ENCODE results near the gene BTAF1.

BTAF1 gene

DNA sequence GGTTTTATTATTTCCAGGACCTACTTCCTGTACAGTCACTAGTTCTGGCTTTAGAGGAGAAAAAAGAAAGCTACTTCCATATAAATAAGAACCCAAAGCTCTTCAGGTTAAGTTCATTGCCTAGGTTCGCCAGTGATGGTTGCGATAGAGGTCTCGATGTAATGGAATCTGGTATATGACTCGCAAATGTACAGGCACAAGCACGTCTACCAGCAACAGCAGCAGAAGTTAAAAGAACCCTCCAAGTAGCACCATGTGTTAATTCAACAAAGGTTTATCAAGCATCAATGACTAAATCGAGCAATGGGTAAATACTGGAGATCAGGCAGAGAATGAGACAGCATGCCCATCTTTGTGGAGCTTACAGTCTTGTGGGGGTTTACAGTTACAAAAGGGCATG, 155.4 kb downstream of the BTAF1 start:
- POLR2A ChIA-PET = no interaction called here
- no peaks in the 10 kb centered on the region for H3K27me3 ChIP-seq (replicated peaks in 2 of 5; ENCODE audit: control insufficient read depth in 4 of 5, insufficient read depth in 5 of 5, low read length in 4 of 5)
- H3K4me1 ChIP-seq (ENCODE audit: control extremely low read depth in 1 of 4, control insufficient read depth in 4 of 4, insufficient read depth in 4 of 4, low read length in 3 of 4) = no peaks in the 10 kb centered on the region
- no peak overlapping the region for H3K4me3 ChIP-seq (ENCODE audit: control insufficient read depth in 1 of 7, extremely low read depth in 1 of 7, insufficient read depth in 4 of 7, low read depth in 2 of 7, low read length in 6 of 7)
- CTCF ChIA-PET = interaction anchor here (1.0 to 1.3 kb wide), 2 partner anchors 9 to 23 kb away, joined by 3 read pairs; no protein-coding TSS in a partner anchor
- no peak for DNase-seq
- 100% methylated on average over 2 of the region's 6 CpGs for WGBS (ENCODE audit: insufficient coverage)
- H3K27ac ChIP-seq (ENCODE audit: insufficient read depth in 1 of 2, low read depth in 1 of 2, low read length in 2 of 2, poor library complexity in 1 of 2, severe bottlenecking in 2 of 2) = no peak overlapping the region
- no peaks in the 10 kb centered on the region for H3K9me3 ChIP-seq (ENCODE audit: control extremely low read depth in 1 of 5, control insufficient read depth in 4 of 5, insufficient read depth in 2 of 5, low read depth in 1 of 5, low read length in 4 of 5)
- peaks cover 0 to 9% (median 5%) of the 10 kb centered on the region in 4 experiments for H3K36me3 ChIP-seq (ENCODE audit: control insufficient read depth in 4 of 4, insufficient read depth in 4 of 4, low read length in 3 of 4)
